GM04503 (cell line): ENCODE measurements around the gene PPP1R37.

ENCODE experiments used
- DNase-seq: peaks from one replicate; pipeline ENCODE4 v3.0.0-alpha.2; 2012; ENCODE audit warnings: low read depth

The PPP1R37 gene, protein sequence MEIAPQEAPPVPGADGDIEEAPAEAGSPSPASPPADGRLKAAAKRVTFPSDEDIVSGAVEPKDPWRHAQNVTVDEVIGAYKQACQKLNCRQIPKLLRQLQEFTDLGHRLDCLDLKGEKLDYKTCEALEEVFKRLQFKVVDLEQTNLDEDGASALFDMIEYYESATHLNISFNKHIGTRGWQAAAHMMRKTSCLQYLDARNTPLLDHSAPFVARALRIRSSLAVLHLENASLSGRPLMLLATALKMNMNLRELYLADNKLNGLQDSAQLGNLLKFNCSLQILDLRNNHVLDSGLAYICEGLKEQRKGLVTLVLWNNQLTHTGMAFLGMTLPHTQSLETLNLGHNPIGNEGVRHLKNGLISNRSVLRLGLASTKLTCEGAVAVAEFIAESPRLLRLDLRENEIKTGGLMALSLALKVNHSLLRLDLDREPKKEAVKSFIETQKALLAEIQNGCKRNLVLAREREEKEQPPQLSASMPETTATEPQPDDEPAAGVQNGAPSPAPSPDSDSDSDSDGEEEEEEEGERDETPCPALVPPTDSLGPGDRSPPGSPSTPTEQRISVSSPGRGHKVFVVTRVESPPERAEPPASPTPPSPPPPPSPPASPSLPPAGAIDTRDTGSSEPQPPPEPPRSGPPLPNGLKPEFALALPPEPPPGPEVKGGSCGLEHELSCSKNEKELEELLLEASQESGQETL

DNA sequence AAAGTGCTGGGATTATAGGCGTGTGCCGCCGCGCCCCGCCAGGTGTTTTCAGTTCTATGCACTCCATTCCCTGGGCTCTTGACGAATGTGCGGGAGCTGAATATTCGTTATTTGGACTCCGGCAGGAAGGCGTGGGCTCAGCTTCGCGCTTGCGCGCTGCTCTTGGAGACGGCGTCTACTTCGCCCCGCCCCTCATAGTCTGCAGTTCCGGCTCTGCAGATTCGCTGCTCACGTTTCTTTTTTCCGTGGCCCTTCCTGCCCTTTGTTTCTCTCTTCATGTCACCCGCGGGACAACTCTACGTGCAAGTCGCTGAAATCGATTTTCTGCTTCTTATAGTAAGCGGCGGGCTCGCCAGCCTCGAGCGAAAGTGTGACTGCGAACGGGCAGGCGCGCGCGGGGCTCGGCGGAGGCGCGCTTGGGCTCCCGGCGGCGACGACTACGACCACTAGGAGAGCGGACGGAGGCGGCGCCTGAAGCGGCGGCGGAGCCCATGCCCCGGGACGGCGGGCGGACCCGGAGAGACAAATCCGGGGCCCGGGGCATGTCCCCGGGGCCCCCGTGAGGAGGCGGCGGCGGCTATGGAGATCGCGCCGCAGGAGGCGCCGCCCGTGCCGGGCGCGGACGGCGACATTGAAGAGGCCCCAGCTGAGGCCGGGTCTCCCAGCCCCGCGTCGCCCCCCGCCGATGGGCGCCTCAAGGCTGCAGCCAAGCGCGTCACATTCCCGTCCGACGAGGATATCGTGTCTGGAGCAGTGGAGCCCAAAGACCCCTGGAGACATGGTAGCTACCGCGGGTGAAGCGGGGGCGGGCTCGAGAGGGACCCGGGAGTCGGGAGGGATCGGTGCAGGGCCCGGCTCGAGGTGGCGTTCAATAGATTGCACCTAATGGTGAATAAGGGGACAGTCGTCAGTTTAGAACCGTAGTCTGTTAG, at the start of gene PPP1R37:
PPP1R37 (plus strand) TSS at position 433 of the 932 bp plus-strand sequence; CDS start at position 580, 147 bp downstream.
- DNase-seq = peak; percentile 82

DNA sequence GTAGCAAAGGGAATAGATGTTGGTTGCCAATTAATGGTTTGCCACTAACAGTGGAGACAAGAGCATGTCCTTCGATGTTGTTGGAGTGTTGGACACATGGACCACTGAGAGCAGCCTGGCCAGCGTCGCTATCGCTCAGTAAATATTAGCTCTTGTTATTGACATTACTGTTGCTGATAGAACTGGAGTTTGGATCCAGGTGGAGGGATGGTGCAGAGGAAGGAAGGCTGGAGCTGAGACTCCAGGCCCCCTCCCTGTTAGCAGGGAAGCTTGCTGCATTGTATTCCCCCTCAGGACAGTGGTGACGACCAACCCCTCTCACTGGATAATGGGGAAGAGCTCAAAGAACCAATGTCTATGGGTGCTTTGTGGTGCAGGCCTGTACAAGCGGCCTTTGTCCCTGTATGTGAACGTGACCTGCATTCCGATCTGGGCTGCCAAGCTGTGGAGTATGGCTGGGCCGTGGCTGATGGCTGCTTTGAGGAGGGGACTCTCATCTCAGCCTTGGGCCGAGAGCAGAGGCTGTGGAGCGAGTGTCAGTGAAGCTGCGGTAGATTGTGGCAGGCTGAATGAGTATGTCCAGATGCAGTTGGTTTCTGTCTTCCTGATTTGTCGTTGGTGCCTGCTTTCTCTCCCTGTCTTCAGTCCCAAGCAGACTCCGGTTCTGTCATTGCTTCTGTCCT, 47.2 kb upstream of the PPP1R37 start:
- DNase-seq = no peak

DNA sequence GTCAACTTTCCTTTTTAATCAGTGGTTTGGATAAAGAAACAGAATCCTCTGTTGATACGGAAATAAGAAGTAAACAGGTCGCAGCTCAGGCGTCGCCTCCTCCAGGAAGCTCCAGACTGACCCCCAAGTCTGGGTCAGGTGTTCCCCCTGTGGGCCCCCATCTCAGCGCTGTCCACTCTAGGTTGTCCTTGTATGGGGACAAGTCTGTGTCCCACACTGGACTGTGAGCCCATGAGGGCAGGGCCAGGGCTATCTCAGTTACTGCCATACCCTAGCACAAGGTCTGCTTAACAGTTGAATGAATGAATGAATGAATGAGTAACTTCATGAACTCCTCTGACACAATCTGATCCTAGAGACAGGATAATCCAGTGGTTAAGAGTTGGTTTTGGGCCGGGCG, 46.6 kb upstream of the PPP1R37 start:
- DNase-seq = no peak

DNA sequence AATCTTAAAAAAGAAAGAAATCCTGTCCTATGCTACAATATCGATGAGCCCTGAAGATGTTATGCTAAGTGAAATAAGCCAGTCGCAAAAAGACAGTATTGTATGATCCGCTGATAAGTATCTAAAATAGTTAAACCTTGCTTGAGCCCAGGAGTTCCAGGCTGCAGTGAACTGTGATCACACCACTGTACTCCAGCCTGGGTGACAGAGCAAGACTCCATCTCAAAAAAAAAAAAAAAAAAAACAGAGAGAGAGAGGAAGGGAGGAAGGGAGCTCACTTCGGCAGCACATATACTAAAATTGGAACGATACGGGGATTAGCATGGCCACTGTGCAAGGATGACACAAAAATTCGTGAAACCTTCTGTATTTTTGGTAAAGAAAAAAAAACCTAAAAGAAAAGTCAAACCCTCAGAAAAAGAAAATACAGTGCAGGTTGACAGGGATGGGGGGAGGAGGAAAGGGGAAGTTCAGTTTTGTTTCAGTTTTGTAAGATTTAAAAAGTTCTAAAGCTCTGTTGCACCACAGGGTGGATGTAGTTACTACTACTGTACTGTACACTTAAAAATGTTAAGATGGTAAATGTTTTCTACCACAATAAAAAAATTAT, 45.7 kb upstream of the PPP1R37 start:
- no peak for DNase-seq

DNA sequence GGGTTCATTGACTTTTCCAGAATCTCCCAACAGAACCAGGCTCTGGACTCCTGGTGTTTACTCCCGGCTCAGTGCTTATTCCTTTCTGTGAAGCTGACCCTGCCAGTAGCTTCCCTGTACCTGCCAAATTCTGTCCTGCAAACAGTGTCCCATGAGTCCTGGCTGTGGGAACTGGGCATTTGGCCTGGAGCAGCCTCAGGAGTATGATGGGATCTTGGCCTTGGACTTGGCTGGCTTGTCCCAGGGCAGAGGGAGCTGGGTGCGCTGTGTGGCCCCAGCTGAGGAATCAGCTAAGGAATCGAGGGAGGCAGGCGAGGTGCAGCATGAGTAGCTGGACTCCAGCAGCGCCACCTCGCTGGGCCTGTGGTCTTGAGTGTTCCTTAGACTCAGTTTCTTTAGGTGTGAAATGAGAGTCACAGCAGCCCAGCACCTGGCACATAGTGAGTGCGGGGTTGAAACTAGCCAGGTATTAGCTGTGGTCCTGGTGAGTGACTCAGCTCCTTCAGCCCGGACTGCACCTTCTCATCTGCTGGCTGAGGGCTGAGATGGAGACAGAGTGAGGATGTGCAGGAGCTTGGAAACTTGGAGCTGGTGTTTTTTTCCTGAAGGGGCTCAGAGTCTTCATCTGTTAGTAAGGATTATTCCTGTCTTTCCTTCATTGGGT, 43.8 kb upstream of the PPP1R37 start:
- no peak for DNase-seq

DNA sequence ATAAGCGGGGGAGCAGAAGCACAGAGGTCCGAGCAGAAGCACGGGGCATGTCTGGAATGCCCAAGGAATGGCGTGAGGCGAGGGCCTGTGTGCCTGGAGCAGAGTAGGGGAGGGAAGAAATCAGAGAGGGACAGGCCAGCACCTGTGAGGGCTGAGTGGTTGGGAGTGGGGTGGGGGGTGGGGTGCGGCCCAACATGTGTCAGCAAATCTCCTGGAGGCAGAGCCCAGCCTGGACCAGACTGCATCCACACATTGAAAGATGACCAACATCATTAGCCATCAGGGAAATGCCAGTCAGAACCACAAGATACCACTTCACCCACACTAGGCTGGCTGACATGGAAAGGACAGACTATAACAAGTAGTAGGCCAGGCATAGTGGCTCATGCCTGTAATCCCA, 42.9 kb upstream of the PPP1R37 start:
- no peak for DNase-seq

DNA sequence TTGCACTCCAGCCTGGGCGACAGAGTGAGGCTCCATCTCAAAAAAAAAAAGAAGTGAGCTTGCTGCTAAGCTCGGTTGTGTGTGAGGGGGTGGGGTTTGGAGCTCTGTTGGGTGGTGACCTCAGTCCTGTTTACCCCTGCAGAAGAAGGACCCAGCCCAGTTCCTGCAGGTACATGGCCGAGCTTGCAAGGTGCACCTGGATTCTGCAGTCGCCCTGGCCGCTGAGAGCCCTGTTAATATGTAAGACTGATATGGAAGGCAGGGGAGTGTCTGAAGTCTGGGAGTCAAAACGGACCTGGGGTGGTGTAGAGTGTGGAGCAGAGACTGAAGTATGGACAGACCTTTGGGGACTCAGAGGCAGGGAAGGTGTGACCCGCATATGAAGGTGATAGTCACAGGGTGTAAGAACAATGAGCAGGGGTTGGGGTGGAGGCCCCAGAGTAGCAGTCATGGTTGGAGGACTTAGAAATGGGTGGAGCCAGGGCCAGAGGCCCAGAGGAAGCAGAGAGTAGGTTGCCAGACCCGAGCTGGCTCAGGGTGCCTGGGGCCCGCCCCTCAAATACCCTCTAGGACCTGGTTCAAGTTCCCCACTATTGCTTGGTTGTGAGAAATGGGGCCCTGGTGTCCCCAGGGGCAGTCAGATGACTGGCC, 40.9 kb upstream of the PPP1R37 start:
- no peak for DNase-seq

DNA sequence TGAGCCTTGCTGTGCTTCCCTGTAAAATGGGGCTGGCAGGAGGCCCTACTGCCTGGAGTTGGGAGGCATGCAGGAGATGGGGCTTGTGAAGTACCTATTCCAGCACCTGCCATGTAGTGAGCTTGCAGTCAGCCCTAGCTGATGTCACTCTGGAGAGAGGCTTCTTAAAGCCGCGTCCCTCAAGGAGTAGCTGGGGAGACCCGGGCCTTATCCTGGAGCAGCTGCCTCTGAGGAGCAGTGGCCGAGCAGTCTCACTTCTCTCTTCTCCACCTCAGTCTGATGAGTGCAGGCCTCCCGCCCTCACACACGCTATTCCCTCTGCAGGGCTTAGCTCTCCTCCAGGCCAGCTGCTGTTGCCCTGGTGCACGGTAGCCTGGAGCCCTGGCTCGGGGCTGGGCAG, 36.1 kb upstream of the PPP1R37 start:
- DNase-seq = no peak

DNA sequence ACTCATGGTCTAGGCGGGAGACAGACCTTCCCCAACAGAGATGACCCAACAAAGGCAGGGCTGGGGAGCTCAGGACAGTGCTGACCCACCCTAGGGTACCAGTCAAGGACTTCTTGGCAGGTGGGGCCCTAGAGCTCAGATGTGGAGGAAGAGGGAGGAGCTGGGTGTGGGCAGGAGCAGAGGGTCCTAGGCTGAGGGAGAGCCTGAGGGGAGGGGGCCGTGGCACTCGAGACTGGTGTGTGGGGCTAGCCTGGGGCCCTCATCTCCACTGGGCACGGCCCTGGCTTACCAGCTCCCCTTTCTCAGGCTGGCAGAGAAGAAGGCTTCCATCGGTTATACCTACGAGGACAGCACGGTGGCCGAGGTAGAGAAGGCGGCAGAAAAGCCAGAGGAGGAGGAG, 35.5 kb upstream of the PPP1R37 start:
- DNase-seq = no peak

DNA sequence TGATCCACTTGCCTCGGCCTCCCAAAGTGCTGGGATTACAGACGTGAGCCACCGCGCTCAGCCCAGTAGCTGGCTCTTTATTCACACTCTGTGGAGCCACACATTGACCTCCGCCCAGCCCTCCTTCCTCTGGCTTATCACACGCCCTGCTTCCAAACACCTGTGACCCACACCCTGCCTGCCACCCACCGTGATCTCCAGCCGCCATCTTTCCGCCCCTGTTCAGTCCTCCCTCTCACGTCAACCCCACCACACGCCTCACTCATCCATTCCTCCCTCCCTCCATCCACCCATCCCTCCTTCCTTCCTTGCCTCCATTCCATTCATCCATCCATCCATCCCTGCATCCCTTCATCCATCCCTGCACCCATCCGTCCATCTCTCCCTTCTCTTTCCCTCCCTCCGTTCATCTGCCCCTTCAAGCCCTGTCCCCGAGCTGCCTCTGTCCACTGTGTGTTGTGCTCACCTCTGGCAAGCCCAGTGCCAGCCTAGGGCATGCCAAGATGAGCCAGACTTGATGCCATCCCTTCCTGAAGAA, 34.3 kb upstream of the PPP1R37 start:
- DNase-seq = no peak

DNA sequence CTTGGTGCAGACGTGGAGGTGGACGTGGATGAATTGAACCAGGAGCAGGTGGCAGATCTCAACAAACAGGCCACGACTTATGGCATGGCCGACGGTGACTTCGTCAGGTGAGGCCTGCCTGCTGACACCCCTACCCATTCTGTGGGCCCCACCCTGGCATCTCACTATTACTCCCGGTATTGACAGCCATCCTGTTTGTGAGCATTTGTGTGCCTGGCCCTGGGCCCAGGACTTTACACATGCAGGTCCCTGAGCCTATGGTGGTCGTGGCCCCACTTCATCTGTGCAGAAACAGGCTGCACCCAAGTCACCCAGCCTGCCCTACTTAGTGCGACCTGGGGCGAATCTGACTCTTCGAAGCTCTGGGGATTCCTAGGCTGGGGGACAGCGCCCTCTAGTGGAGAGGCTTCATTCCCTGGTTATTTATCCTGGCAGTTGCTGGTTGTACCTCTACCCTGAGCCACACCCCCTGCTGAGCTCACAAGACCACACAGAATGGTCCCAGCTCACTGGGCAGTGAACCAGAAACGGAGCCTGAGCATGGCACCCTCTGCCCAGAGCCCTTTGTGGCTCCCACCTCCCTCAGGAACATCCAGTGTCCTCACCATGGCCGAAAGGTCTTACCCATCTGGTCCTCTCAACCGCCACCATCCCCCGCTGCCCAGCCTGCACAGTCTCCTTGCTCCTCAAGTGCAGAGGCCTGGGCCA, 33.6 kb upstream of the PPP1R37 start:
- no peak for DNase-seq

DNA sequence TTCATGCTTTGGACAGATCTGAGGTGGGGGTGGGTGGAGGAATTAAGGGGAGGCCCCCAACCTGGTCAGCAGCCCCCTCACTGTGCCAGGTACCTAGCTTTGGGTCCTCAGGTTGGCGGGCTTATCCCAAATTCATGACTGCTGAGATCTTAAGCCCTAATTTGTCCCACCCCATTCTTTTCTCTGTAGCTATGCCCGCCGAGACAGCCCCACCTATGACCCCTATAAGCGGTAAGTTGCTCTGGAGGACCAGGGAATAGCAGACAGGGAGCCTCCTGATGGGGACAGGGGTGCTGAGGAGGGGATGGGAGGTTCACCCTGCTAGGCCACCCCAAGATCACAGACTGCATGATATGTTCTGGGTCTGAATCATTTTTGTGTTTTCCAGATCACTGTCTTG, 31.0 kb upstream of the PPP1R37 start:
- DNase-seq = no peak

DNA sequence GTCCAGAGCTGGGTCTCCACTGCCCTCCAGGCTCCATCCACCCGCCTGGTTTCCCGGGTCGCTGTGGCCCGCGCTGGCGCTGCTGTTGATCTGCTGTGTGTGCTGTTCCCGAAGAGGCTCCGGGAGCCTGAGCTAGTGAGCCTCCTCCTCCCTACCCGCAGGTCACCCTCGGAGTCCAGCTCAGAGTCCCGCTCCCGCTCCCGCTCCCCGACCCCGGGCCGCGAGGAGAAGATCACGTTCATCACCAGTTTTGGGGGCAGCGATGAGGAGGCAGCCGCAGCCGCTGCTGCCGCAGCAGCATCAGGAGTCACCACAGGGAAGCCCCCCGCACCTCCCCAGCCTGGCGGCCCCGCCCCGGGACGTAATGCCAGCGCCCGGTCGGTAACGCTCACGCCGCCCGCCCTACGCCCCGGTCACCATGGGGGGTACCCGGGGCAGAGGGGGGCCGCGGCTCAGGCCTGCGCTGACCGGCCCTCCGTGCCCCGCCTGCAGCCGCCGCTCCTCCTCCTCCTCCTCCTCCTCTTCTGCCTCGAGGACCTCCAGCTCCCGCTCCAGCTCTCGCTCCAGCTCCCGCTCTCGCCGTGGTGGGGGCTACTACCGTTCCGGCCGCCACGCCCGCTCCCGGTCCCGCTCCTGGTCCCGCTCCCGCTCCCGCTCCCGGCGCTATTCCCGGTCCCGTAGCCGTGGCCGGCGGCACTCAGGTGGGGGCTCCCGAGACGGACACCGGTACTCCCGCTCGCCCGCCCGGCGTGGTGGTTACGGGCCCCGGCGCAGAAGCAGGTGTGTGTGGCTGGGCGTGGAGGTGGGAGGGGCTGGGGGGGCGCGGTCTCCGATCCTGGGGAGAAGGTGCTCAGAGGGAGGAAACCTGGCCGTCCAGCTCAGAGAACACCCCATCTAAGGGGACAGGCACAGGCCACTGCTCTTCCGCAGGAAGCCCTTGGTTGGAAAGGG, 28.9 kb upstream of the PPP1R37 start:
- no peak for DNase-seq

DNA sequence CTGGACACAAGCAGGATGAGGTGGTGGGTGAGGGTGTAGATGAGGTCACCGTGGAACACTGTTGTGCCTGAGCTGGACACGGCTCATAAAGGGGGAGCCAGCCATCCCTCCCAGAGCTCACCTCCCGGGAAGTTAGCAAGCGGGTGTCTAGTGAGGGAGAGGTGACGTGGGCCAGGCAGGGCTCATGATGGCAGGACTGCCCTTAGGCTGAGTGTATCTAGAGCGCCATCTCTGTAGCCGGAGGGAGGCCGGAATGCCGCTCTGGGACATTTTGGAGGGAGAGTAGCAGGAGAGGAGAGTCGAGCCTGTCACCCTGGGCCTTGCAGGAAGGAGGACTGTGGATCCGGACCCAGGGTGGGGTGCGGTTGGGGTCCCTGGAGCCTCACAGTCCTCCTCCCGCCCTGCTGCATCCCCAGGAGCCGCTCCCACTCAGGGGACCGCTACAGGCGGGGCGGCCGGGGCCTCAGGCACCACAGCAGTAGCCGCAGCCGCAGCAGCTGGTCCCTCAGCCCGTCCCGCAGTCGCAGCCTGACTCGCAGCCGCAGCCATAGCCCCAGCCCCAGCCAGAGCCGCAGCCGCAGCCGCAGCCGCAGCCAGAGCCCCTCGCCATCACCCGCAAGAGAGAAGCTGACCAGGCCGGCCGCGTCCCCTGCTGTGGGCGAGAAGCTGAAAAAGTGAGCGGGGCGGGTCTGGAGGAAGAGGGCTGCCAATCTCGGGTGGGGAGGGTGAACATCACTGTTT, 25.9 kb upstream of the PPP1R37 start:
- DNase-seq = no peak

DNA sequence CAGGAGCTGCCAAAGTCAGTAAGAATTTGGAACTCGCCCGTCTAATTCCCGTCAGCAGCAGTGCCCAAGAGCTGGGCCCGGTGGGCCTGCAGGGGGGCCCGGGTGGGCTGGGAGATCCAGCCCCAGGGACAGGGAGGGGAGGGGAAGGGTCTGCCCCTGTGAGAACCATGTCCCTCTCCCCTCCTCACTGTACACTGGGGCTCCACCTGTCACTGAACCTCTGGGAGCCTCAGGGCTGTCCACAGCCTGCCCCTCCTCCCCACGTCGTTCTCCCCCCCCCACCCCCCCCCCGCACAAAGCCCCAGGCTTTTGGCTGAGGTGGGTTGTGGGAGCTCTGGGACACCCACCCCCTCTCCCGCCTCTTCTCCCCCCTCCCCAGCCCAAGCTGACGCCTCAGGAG, 24.9 kb upstream of the PPP1R37 start:
- DNase-seq = no peak

DNA sequence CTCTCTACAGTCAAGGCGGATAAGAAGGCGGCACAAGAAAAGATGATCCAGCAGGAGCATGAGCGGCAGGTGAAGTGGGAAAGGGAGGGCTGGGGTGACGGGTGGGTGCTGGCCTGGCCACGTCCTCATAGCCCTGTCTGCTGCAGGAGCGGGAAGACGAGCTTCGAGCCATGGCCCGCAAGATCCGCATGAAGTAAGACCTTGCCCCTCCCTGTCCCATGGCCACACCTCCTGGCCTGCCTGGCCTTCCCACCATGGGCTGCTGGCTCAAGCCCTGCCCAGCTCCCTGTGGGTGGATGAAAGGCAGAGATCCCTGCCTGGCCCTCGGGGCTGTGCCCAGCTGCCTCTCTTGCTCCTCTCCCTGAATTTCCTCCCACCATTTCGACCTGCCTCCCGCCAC, 23.9 kb upstream of the PPP1R37 start:
- no peak for DNase-seq

DNA sequence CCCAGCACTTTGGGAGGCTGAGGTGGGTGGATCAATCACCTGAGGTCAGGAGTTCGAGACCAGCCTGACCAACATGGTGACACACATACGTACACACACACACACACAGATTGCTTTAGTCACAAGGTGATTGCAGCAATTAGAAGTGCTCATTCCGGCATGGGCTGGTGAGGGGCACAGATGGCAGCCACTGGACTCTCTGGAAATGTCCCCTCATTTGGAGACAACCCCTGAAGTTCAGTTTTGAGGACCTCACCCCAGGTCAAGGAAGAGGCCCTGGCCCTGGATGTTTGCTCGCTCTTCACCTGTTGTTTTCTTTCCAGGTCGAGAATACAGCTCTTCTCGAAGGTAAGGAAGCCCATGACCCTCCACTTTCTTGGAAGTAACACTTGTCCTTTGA, 22.8 kb upstream of the PPP1R37 start:
- no peak for DNase-seq
